Stomach (tissue), 9 donors: Measurements from ENCODE around the gene GOLGA6L1. TPM values are rescaled to one million over a fixed set of nuclear protein-coding genes. Genes with fewer than 3 reads are reported as not detected.

Experiments used
- DNase-seq, 2 donors: peaks; one replicate each; pipeline versions ENCODE4 v3.0.0 to v3.0.0-alpha.2; 2013 to 2019
- H3K27ac ChIP-seq, 5 donors: fragments of 200-600 bp in 4 of 5; sonication (generic) in 4 of 5; one replicate each; pipeline ENCODE4 v1.5.1; 2013 to 2019; ENCODE audit warnings: mild to moderate bottlenecking in 1 of 5, moderate library complexity in 1 of 5
- H3K27me3 ChIP-seq, 3 donors: fragments of 200-600 bp; sonication (generic); one replicate each; pipeline ENCODE4 v1.5.1; 2017 to 2019; ENCODE audit warnings: mixed run types in 1 of 3
- H3K36me3 ChIP-seq, 4 donors: fragments of 200-600 bp; sonication (generic); 1 replicate in 3 of 4; 2 replicates in 1 of 4; pipeline ENCODE4 v1.5.1; 2016 to 2019
- H3K4me1 ChIP-seq, 4 donors: fragments of 200-600 bp; sonication (generic); one replicate each; pipeline ENCODE4 v1.5.1; 2016 to 2019
- H3K4me3 ChIP-seq, 4 donors: fragments of 200-600 bp; sonication (generic) in 3 of 4; one replicate each; pipeline ENCODE4 v1.5.1; 2016 to 2019; ENCODE audit warnings: mild to moderate bottlenecking in 1 of 4
- H3K9me3 ChIP-seq, 4 donors: fragments of 200-600 bp; sonication (generic); one replicate each; pipeline ENCODE4 v1.5.1; 2016 to 2019
- CTCF ChIP-seq, 7 experiments: fragments of 450-650 bp in 4 of 7; fragments of 200-600 bp in 3 of 7; sonication (generic) in 3 of 7; IDR thresholded peaks; one replicate each; pipeline ENCODE4 v1.5.1; 2016 to 2019; ENCODE audit warnings: antibody characterized with exemption in 7 of 7, control low read depth in 2 of 7, mild to moderate bottlenecking in 1 of 7
- EP300 ChIP-seq: sonication (generic); formaldehyde crosslinking; IDR thresholded peaks from one replicate; pipeline ENCODE4 v1.6.1; 2017; ENCODE audit warnings: antibody characterized with exemption
- POLR2A ChIP-seq, 4 donors: fragments of 450-650 bp; IDR thresholded peaks; one replicate each; pipeline ENCODE4 v1.6.1; 2016; ENCODE audit warnings: antibody characterized with exemption in 4 of 4, control low read depth in 2 of 4, mild to moderate bottlenecking in 1 of 4, moderate library complexity in 1 of 4
- POLR2AphosphoS5 ChIP-seq, 3 donors: sonication (generic); formaldehyde crosslinking; IDR thresholded peaks; one replicate each; pipeline ENCODE4 v1.6.1; 2016; ENCODE audit warnings: antibody characterized with exemption in 3 of 3
- WGBS, 5 donors: extraction: QIAGEN DNeasy Blood & Tissue Kit in 3 of 5; methylation state at CpG; one replicate each; pipeline versions ENCODE4 v1.1.5 to v1.1.7; 2013 to 2018; 5-methylcytosine and 5-hydroxymethylcytosine counted together
- intact Hi-C: fragments of 100-400 bp; cut with DNase I; formaldehyde crosslinking; loops from one replicate; pipeline ENCODE4 v1.15.1; 2023; ENCODE audit warnings: low total_unique reads
- polyA plus RNA-seq, 3 donors: library from polyadenylated mRNA; stranded (reverse); fragments of 200-250 nt; gene quantifications; one replicate each; pipeline ENCODE4 v1.2.3, GENCODE V29; 2013
- small RNA-seq, 4 donors: library from RNA; depleted of rRNA; stranded (forward); fragments of <200 nt; gene quantifications; one replicate each; pipeline ENCODE3, GENCODE V24; 2016
- total RNA-seq, 5 donors: library from RNA; depleted of rRNA; stranded (reverse); fragments of >200 nt; gene quantifications; one replicate each; pipeline versions ENCODE4 v1.1.0 to v1.2.3, GENCODE V29; 2014 to 2016
- donor health status: healthy with polysubstance abuse.
- donor health status: Bipolar disorder and iron deficiency.
- donor health status: healthy.

Gene GOLGA6L1
- total and polyA plus RNA-seq, 8 donors, result not detected

GRCh38 chr15:23079766-23080165 is 56.9 kb downstream of the GOLGA6L1 start:
- Histone ChIP-seq H3K27ac (no peak overlapping the region), H3K36me3 (no peaks in the 10 kb centered on the region), H3K4me3 (no peak overlapping the region), H3K9me3 (no peaks in the 10 kb centered on the region), H3K4me1 (no peaks in the 10 kb centered on the region), H3K27me3 (peaks cover 0 to 4% (median 0%) of the 10 kb centered on the region in 3 donors)
- WGBS, 5 donors, result 77 to 86% (median 80%) methylated on average over 7 of the region's 7 CpGs
- TF ChIP-seq EP300 (no peak), CTCF (IDR thresholded peaks at IDR 0.05) (no peak), POLR2AphosphoS5 (IDR thresholded peaks at IDR 0.05) (no peak), POLR2A (IDR thresholded peaks at IDR 0.05) (no peak)
- intact Hi-C loops, result no loop called here
- no peak for DNase-seq

Small RNA genes lying within 50 kb of the gene (small RNA-seq; reads per million reads assigned to genes)
- 0 reads per million in 4 donors for gene RN7SL106P

Other genes with a start within 250 kb of the GOLGA6L1 start
- 100 to 1,000 TPM in 2 of 5 donors, 10 to 100 TPM in 3; 40.3 to 214 (median 99.9) TPM for gene CYFIP1, start 156.5 kb downstream of the GOLGA6L1 start, total RNA-seq
- 10 to 100 TPM; 21.8 to 38.8 (median 33.1) TPM for gene CYFIP1, start 156.5 kb downstream of the GOLGA6L1 start, polyA plus RNA-seq
- 10 to 100 TPM in 4 of 5 donors, 1 to 10 TPM in 1; 8.8 to 44.2 (median 25.1) TPM for gene TUBGCP5, start 97.3 kb downstream of the GOLGA6L1 start, total RNA-seq
- gene TUBGCP5, start 97.3 kb downstream of the GOLGA6L1 start, polyA plus RNA-seq, result 1 to 10 TPM; 4.1 to 9.0 (median 5.1) TPM
- gene GOLGA6L26, start 197.4 kb upstream of the GOLGA6L1 start, total RNA-seq, result not detected
- not detected for gene GOLGA6L26, start 197.4 kb upstream of the GOLGA6L1 start, polyA plus RNA-seq
- under 1 TPM in 2 of 5 donors, not detected in 3; 0.45 to 0.58 TPM for gene GOLGA8S, start 217.9 kb upstream of the GOLGA6L1 start, total RNA-seq
- under 1 TPM in 1 of 3 donors, not detected in 2; 0.08 TPM for gene GOLGA8S, start 217.9 kb upstream of the GOLGA6L1 start, polyA plus RNA-seq